CD14-positive monocyte (primary cell): ENCODE measurements around the gene SNAP47. TPM values are rescaled to one million over a fixed set of nuclear protein-coding genes. Genes with fewer than 3 reads are reported as not detected.

Experiments
- DNase-seq, 3 donors: peaks; one replicate each; pipeline ENCODE4 v3.0.0-alpha.2; 2011 to 2022
- H2AFZ ChIP-seq: 2 replicates; pipeline ENCODE4 v1.6.0; 2012; ENCODE audit warnings: mild to moderate bottlenecking, low read depth, low read length, inconsistent platforms; ENCODE audit not compliant: insufficient read depth, poor library complexity, severe bottlenecking
- H3K27ac ChIP-seq, 2 donors: 1 replicate in 1 of 2; 2 replicates in 1 of 2; pipeline ENCODE4 v1.5.1; 2012 to 2013; ENCODE audit warnings: low read length in 2 of 2, control low read depth in 1 of 2, inconsistent platforms in 1 of 2, low read depth in 1 of 2, mild to moderate bottlenecking in 1 of 2
- H3K27me3 ChIP-seq, 2 donors: one replicate each; pipeline versions ENCODE4 v1.6.0 to v1.6.1; 2011 to 2013; ENCODE audit warnings: low read length in 2 of 2; ENCODE audit not compliant: control insufficient read depth in 2 of 2, insufficient read depth in 2 of 2
- H3K36me3 ChIP-seq, 2 donors: replicated peaks in 1 of 2; 1 replicate in 1 of 2; 2 replicates in 1 of 2; pipeline versions ENCODE4 v1.5.1 to v1.6.1; 2012 to 2013; ENCODE audit warnings: low read length in 2 of 2, control low read depth in 1 of 2, inconsistent platforms in 1 of 2, mild to moderate bottlenecking in 1 of 2; ENCODE audit not compliant: insufficient read depth in 2 of 2, control insufficient read depth in 1 of 2
- H3K4me1 ChIP-seq, 2 donors: 1 replicate in 1 of 2; 2 replicates in 1 of 2; pipeline versions ENCODE4 v1.5.1 to v1.6.1; 2012 to 2013; ENCODE audit warnings: low read length in 2 of 2, control low read depth in 1 of 2, inconsistent platforms in 1 of 2, mild to moderate bottlenecking in 1 of 2, moderate library complexity in 1 of 2; ENCODE audit not compliant: insufficient read depth in 2 of 2, control insufficient read depth in 1 of 2
- H3K4me2 ChIP-seq: replicated peaks from 2 replicates; pipeline ENCODE3; 2012; ENCODE audit warnings: low read length, moderate library complexity, mild to moderate bottlenecking; ENCODE audit not compliant: poor library complexity, severe bottlenecking; ENCODE audit errors: extremely low read depth
- H3K4me3 ChIP-seq, 3 experiments: fragments of 200-600 bp in 1 of 3; sonication (generic) in 1 of 3; replicated peaks in 1 of 3; 1 replicate in 2 of 3; 2 replicates in 1 of 3; pipeline ENCODE4 v1.5.1; 2011 to 2013; ENCODE audit warnings: low read length in 3 of 3, mild to moderate bottlenecking in 3 of 3, control low read depth in 2 of 3, low read depth in 2 of 3, inconsistent platforms in 1 of 3, moderate library complexity in 1 of 3
- H3K79me2 ChIP-seq: 2 replicates; pipeline ENCODE4 v1.6.0; 2012; ENCODE audit warnings: mild to moderate bottlenecking, control low read depth, inconsistent platforms, low read length, moderate library complexity; ENCODE audit not compliant: insufficient read depth
- H3K9ac ChIP-seq: 2 replicates; pipeline ENCODE4 v1.6.0; 2017; ENCODE audit warnings: low read length, mild to moderate bottlenecking; ENCODE audit not compliant: insufficient read depth, poor library complexity, severe bottlenecking
- H3K9me3 ChIP-seq, 2 donors: replicated peaks in 1 of 2; 1 replicate in 1 of 2; 2 replicates in 1 of 2; pipeline versions ENCODE4 v1.5.1 to v1.6.1; 2012 to 2013; ENCODE audit warnings: low read length in 2 of 2, control low read depth in 1 of 2; ENCODE audit not compliant: control insufficient read depth in 1 of 2, insufficient read depth in 1 of 2
- H4K20me1 ChIP-seq: 2 replicates; pipeline ENCODE4 v1.6.0; 2012; ENCODE audit warnings: mild to moderate bottlenecking, low read length, control low read depth, moderate library complexity; ENCODE audit not compliant: insufficient read depth
- H3K27ac Mint-ChIP-seq, 7 donors: one replicate each; pipeline ENCODE4 v1.8.0; 2020; ENCODE audit warnings: mild to moderate bottlenecking in 7 of 7, mixed read lengths in 7 of 7, moderate library complexity in 6 of 7, inconsistent platforms in 2 of 7
- H3K27me3 Mint-ChIP-seq, 3 donors: one replicate each; pipeline ENCODE4 v1.8.0; 2021 to 2022; ENCODE audit warnings: low read depth in 3 of 3, mild to moderate bottlenecking in 3 of 3, mixed read lengths in 3 of 3, moderate library complexity in 3 of 3, inconsistent platforms in 1 of 3
- H3K36me3 Mint-ChIP-seq, 2 donors: one replicate each; pipeline ENCODE4 v1.8.0; 2020; ENCODE audit warnings: mixed read lengths in 2 of 2, inconsistent platforms in 1 of 2, mild to moderate bottlenecking in 1 of 2
- H3K4me1 Mint-ChIP-seq: one replicate; pipeline ENCODE4 v1.8.0; 2020; ENCODE audit warnings: mild to moderate bottlenecking, mixed read lengths
- H3K4me3 Mint-ChIP-seq, 2 donors: one replicate each; pipeline ENCODE4 v1.8.0; 2020; ENCODE audit warnings: mild to moderate bottlenecking in 2 of 2, mixed read lengths in 2 of 2, moderate library complexity in 1 of 2
- H3K9me3 Mint-ChIP-seq, 7 donors: one replicate each; pipeline ENCODE4 v1.8.0; 2020 to 2022; ENCODE audit warnings: mixed read lengths in 7 of 7, mild to moderate bottlenecking in 6 of 7, moderate library complexity in 6 of 7, inconsistent platforms in 2 of 7
- CTCF ChIP-seq: fragments of 200-600 bp; IDR thresholded peaks from one replicate; pipeline ENCODE4 v1.8.0; 2022; ENCODE audit warnings: antibody characterized with exemption, mild to moderate bottlenecking
- WGBS: methylation state at CpG from one replicate; pipeline ENCODE4 v1.1.5; 2013; ENCODE audit warnings: missing lambda C conversion rate; ENCODE audit not compliant: insufficient coverage; 5-methylcytosine and 5-hydroxymethylcytosine counted together
- intact Hi-C, 2 donors: fragments of 100-400 bp; cut with micrococcal nuclease; formaldehyde crosslinking; loops; one replicate each; pipeline versions ENCODE4 v1.15.0 to v1.15.1; 2023
- polyA plus RNA-seq, 3 donors: library from polyadenylated mRNA; depleted of rRNA in 1 of 3; unstranded in 2 of 3; stranded (reverse) in 1 of 3; fragments of 300-500 nt in 2 of 3; fragments of >200 nt in 1 of 3; fragmentation: Illumina TruSeq in 2 of 3; gene quantifications; 1 replicate in 2 of 3; 2 replicates in 1 of 3; pipeline ENCODE4 v1.2.3, GENCODE V29; 2012 to 2021

SNAP47 gene
- polyA plus RNA-seq, 3 donors: 15.4 to 25.0 (median 20.5) TPM

- DNase-seq: no peak
- Histone ChIP-seq H2AFZ (no peak overlapping the region), H3K36me3 (peaks cover 3 to 6% of the 10 kb centered on the region in 2 donors), H3K9ac (no peak overlapping the region), H3K4me3 (no peak overlapping the region), H3K9me3 (peaks cover 0 to 3% of the 10 kb centered on the region in 2 donors), H3K27ac (no peak overlapping the region), H3K4me1 (peaks cover 8 to 11% of the 10 kb centered on the region in 2 donors), H3K4me2 (no peak overlapping the region), H3K27me3 (peaks cover 6 to 22% of the 10 kb centered on the region in 2 donors), H3K79me2 (no peaks in the 10 kb centered on the region), H4K20me1 (no peaks in the 10 kb centered on the region)
- H3K4me1 Mint-ChIP-seq: peaks cover 7% of the 10 kb centered on the region
- peaks cover 22 to 29% (median 28%) of the 10 kb centered on the region in 3 donors for H3K27me3 Mint-ChIP-seq
- H3K36me3 Mint-ChIP-seq: peaks cover 4 to 8% of the 10 kb centered on the region in 2 donors
- no peak overlapping the region for H3K4me3 Mint-ChIP-seq
- intact Hi-C loops: no loop called here
- 95% methylated on average over 2 of the region's 4 CpGs for WGBS
- H3K27ac Mint-ChIP-seq: no peak overlapping the region
- H3K9me3 Mint-ChIP-seq: peaks cover 0 to 6% (median 0%) of the 10 kb centered on the region in 7 donors
- TF ChIP-seq CTCF: no peak
Measured at GRCh38 chr1:227782226-227782625, 47.0 kb downstream of the SNAP47 start.

GRCh38 chr1:227785094-227785804 lies 50.0 kb downstream of the SNAP47 start:
- Mint-ChIP-seq H3K4me3 (peak overlapping the region in 1 of 2 donors; percentile 39), H3K27ac (peak overlapping the region in 1 of 7 donors; percentile 44), H3K4me1 (peaks cover 16% of the 10 kb centered on the region), H3K36me3 (peaks cover 3 to 8% of the 10 kb centered on the region in 2 donors), H3K27me3 (peaks cover 33 to 47% (median 44%) of the 10 kb centered on the region in 3 donors), H3K9me3 (peaks cover 0 to 6% (median 0%) of the 10 kb centered on the region in 7 donors)
- TF ChIP-seq CTCF: no peak
- Histone ChIP-seq H3K79me2 (no peaks in the 10 kb centered on the region), H3K27me3 (peaks cover 6 to 41% of the 10 kb centered on the region in 2 donors), H2AFZ (no peak overlapping the region), H3K36me3 (peaks cover 3 to 6% of the 10 kb centered on the region in 2 donors), H3K4me1 (peaks cover 19 to 23% of the 10 kb centered on the region in 2 donors), H3K27ac (no peak overlapping the region), H3K4me2 (no peak overlapping the region), H3K9ac (no peak overlapping the region), H4K20me1 (no peaks in the 10 kb centered on the region), H3K4me3 (no peak overlapping the region), H3K9me3 (peaks cover 0 to 3% of the 10 kb centered on the region in 2 donors)
- WGBS: 97% methylated on average over 6 of the region's 13 CpGs
- DNase-seq: peak in 1 of 3 donors; percentile 24
- intact Hi-C loops: loop anchor here in 1 of 2 donors (5.0 kb wide), 1 partner anchor 387 kb away; no protein-coding TSS in a partner anchor
